GM18861 (cell line): ENCODE measurements around the gene MMP8.

ENCODE experiments used
- ATAC-seq: cut with Tn5 transposase; IDR thresholded peaks from one replicate; pipeline ENCODE4 v1.9.1; 2021; ENCODE audit not compliant: unreplicated experiment

Gene MMP8

GRCh38 chr11:102662607-102663006 is 62.1 kb downstream of the MMP8 start:
- no peak for ATAC-seq
